Keratinocyte (primary cell): ENCODE results near the gene TNIP1. TPM values are rescaled to one million over a fixed set of nuclear protein-coding genes. Genes with fewer than 3 reads are reported as not detected.
A peak's percentile ranks its signal among the peaks of the same experiment; 100 is the strongest.

ENCODE experiments used
- DNase-seq: peaks from one replicate; pipeline ENCODE4 v3.0.0-alpha.2; 2011; ENCODE audit warnings: low read depth, missing footprints, low spot score
- FAIRE-seq: peaks from 2 replicates; lab custom pipeline; 2011; peaks lifted over from hg19 to GRCh38; lab: Jason Lieb, UNC
- H2AFZ ChIP-seq: 2 replicates; pipeline ENCODE4 v1.6.0; 2012; ENCODE audit warnings: low read length, control low read depth, inconsistent platforms; ENCODE audit not compliant: control insufficient read depth
- H3K27ac ChIP-seq: 2 replicates; pipeline ENCODE4 v1.5.1; 2011; ENCODE audit warnings: low read length; ENCODE audit not compliant: control insufficient read depth, insufficient read depth
- H3K27me3 ChIP-seq: 3 replicates; pipeline ENCODE4 v1.6.0; 2011; ENCODE audit warnings: low read length; ENCODE audit not compliant: control insufficient read depth, insufficient read depth; ENCODE audit errors: extremely low read depth
- H3K36me3 ChIP-seq, 2 experiments: 2 replicates in 1 of 2; 3 replicates in 1 of 2; pipeline ENCODE4 v1.5.1; 2011; ENCODE audit warnings: low read length in 2 of 2, mild to moderate bottlenecking in 1 of 2; ENCODE audit not compliant: control insufficient read depth in 2 of 2, insufficient read depth in 2 of 2; ENCODE audit errors: extremely low read depth in 1 of 2
- H3K4me1 ChIP-seq: 3 replicates; pipeline ENCODE4 v1.5.1; 2011; ENCODE audit warnings: low read length; ENCODE audit not compliant: control insufficient read depth, insufficient read depth; ENCODE audit errors: extremely low read depth
- H3K4me2 ChIP-seq: 3 replicates; pipeline ENCODE4 v1.6.0; 2011; ENCODE audit warnings: low read depth, low read length; ENCODE audit not compliant: control insufficient read depth, insufficient read depth; ENCODE audit errors: extremely low read depth
- H3K4me3 ChIP-seq, 3 experiments: fragments of 200-600 bp in 1 of 3; sonication (generic) in 1 of 3; 2 replicates in 2 of 3; 3 replicates in 1 of 3; pipeline ENCODE4 v1.5.1; 2011 to 2016; ENCODE audit warnings: low read length in 3 of 3, mild to moderate bottlenecking in 3 of 3, control low read depth in 2 of 3, inconsistent platforms in 1 of 3, low read depth in 1 of 3, mixed read lengths in 1 of 3, mixed run types in 1 of 3, moderate library complexity in 1 of 3; ENCODE audit not compliant: control insufficient read depth in 2 of 3, insufficient read depth in 2 of 3; ENCODE audit errors: extremely low read depth in 1 of 3
- H3K79me2 ChIP-seq: 2 replicates; pipeline ENCODE4 v1.6.0; 2012; ENCODE audit warnings: low read length; ENCODE audit not compliant: control insufficient read depth, insufficient read depth
- H3K9ac ChIP-seq: 3 replicates; pipeline ENCODE4 v1.6.0; 2011; ENCODE audit warnings: low read length; ENCODE audit not compliant: control insufficient read depth, insufficient read depth; ENCODE audit errors: extremely low read depth
- H3K9me1 ChIP-seq: 3 replicates; pipeline ENCODE4 v1.6.0; 2011; ENCODE audit warnings: low read length; ENCODE audit not compliant: control insufficient read depth, insufficient read depth; ENCODE audit errors: extremely low read depth
- H3K9me3 ChIP-seq: 2 replicates; pipeline ENCODE4 v1.5.1; 2012; ENCODE audit warnings: low read depth, low read length; ENCODE audit not compliant: control insufficient read depth
- H4K20me1 ChIP-seq: 3 replicates; pipeline ENCODE4 v1.6.0; 2011; ENCODE audit warnings: low read length; ENCODE audit not compliant: control insufficient read depth, insufficient read depth; ENCODE audit errors: extremely low read depth
- EZH2 ChIP-seq: IDR thresholded peaks from one replicate; pipeline ENCODE4 v1.6.1; 2012; ENCODE audit warnings: inconsistent platforms, mild to moderate bottlenecking, low read length, moderate library complexity
- dilution Hi-C: fragments of 300-500 bp; cut with MboI; formaldehyde crosslinking; loops from one replicate; pipeline ENCODE4 v1.7.0; 2020; ENCODE audit warnings: low sequenced_read_pairs; ENCODE audit not compliant: extremely low pct_ligation_motif_present
- polyA plus RNA-seq, 5 experiments: library from polyadenylated mRNA; depleted of rRNA in 3 of 5; stranded (reverse) in 3 of 5; stranded (forward) in 1 of 5; unstranded in 1 of 5; fragments of >200 nt; gene quantifications; 1 replicate in 1 of 5; 2 replicates in 3 of 5; 3 replicates in 1 of 5; pipeline versions ENCODE4 v1.2.1 to v1.2.3, GENCODE V29; 2011 to 2012; ENCODE audit warnings: missing spikeins in 2 of 5, low read depth in 1 of 5, low replicate concordance in 1 of 5
- TF ChIP-seq, protein P1 (sequence below), 3 experiments: IDR thresholded peaks in 1 of 3; conservative IDR thresholded peaks in 1 of 3; optimal IDR thresholded peaks in 1 of 3; 2 replicates in 2 of 3; 3 replicates in 1 of 3; pipeline versions ENCODE3 to v1.5.1; 2011; ENCODE audit warnings: low read length in 3 of 3, mild to moderate bottlenecking in 3 of 3, moderate library complexity in 2 of 3, control low read depth in 1 of 3, inconsistent platforms in 1 of 3; ENCODE audit not compliant: insufficient read depth in 2 of 3; ENCODE audit errors: extremely low read depth in 1 of 3

TNIP1 gene
- polyA plus RNA-seq, 1 donor (not counting 4 experiments of a cell fraction or from before 2014, with no cell fraction given): 47.9 TPM

DNA sequence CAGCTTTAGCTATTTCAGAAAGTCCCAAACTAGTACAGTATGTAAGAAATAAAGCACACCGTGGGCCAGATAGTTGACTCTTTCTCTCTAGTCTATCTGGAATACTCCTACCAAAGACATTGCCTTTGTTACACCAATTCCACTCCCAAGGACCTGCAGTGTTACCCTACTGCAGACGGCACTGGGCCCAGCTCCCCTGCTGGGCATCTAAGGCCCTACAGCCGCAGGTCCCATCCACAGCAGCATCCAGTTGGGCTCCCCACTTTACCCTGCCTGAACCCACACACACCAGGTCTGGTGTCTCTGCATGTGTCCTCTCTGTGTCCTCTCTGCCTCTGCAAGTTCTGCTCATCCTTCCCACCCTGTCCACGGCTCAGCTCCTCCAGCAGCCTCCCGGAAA lies 22.5 kb downstream of the TNIP1 start:
- H3K79me2 ChIP-seq: peaks cover 6% of the 10 kb centered on the region
- H2AFZ ChIP-seq: no peak overlapping the region
- no peaks in the 10 kb centered on the region for H3K9me3 ChIP-seq
- TF ChIP-seq, protein P1, sequence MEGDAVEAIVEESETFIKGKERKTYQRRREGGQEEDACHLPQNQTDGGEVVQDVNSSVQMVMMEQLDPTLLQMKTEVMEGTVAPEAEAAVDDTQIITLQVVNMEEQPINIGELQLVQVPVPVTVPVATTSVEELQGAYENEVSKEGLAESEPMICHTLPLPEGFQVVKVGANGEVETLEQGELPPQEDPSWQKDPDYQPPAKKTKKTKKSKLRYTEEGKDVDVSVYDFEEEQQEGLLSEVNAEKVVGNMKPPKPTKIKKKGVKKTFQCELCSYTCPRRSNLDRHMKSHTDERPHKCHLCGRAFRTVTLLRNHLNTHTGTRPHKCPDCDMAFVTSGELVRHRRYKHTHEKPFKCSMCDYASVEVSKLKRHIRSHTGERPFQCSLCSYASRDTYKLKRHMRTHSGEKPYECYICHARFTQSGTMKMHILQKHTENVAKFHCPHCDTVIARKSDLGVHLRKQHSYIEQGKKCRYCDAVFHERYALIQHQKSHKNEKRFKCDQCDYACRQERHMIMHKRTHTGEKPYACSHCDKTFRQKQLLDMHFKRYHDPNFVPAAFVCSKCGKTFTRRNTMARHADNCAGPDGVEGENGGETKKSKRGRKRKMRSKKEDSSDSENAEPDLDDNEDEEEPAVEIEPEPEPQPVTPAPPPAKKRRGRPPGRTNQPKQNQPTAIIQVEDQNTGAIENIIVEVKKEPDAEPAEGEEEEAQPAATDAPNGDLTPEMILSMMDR (optimal IDR thresholded peaks at IDR 0.05 in 1 of 3, IDR thresholded peaks at IDR 0.05 in 1 of 3, conservative IDR thresholded peaks at IDR 0.05 in 1 of 3; ENCODE audit: extremely low read depth in 1 of 3, insufficient read depth in 2 of 3, low read length in 3 of 3): peak in 2 of 3 experiments; percentile 16 to 27
- TF ChIP-seq EZH2: no peak
- dilution Hi-C loops: no loop called here
- DNase-seq (no peak), FAIRE-seq (no peak)
- no peak overlapping the region for H3K4me2 ChIP-seq
- H3K36me3 ChIP-seq: peaks cover 58 to 81% of the 10 kb centered on the region in 2 experiments
- H4K20me1 ChIP-seq: no peaks in the 10 kb centered on the region
- no peak overlapping the region for H3K27ac ChIP-seq
- H3K9ac ChIP-seq: no peak overlapping the region
- H3K4me1 ChIP-seq: peaks cover 1% of the 10 kb centered on the region
- H3K27me3 ChIP-seq: no peaks in the 10 kb centered on the region
- no peaks in the 10 kb centered on the region for H3K9me1 ChIP-seq
- H3K4me3 ChIP-seq: no peak overlapping the region

DNA sequence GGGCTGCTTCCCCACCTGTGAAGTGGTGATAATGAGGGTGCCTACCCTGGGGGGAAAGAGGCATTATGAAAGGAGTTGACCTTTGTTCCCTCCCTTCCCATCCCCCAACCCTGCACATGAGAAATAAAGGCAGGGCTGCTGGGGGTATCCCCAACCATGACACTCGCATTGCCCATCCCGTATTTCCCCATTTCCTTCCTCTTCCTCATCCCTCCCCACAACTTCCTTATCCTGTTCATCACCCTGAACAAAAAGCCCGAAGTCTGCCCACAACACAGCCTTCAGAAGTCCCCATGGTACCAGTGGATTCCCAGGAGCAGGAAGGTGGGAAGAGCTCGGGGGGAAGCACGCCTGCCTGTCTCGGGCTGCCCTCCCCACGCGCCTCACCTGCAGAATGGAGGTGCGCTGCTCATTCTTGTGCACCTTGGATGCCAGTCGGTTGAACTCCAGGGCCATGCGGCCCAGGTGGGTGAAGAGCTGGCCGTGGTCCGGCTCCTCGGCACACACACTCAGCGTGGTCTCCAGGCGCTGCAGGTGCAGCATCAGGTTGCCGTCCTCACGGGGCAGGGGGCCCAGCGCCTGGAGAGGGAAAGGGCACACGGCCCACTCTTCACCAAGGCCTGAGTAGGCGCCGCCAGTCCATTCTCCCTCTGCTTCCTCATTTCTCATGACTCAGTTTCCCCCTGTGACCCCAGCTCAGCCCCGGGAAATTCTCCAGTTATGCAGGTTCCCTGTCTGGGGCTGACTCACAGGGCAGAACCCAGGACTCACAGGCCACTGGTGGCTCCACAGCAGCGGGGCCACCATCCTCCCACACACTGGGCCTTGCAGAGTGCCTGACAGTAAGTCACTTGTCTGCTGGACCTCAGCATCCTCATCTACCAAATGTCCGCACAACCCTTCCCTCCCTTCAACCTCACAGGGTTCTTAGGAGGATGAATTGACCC lies 24.2 kb downstream of the TNIP1 start:
- Histone ChIP-seq H3K4me1 (no peaks in the 10 kb centered on the region), H3K79me2 (peaks cover 2% of the 10 kb centered on the region), H3K36me3 (peaks cover 55 to 82% of the 10 kb centered on the region in 2 experiments), H3K27ac (no peak overlapping the region), H3K27me3 (no peaks in the 10 kb centered on the region), H3K9ac (no peak overlapping the region), H3K9me1 (no peaks in the 10 kb centered on the region), H3K4me3 (no peak overlapping the region), H3K4me2 (no peak overlapping the region), H4K20me1 (no peaks in the 10 kb centered on the region), H3K9me3 (no peaks in the 10 kb centered on the region), H2AFZ (no peak overlapping the region)
- dilution Hi-C loops: no loop called here
- no peak for FAIRE-seq
- DNase-seq: no peak
- no peak for TF ChIP-seq EZH2
- TF ChIP-seq, protein P1 (optimal IDR thresholded peaks at IDR 0.05 in 1 of 3, IDR thresholded peaks at IDR 0.05 in 1 of 3, conservative IDR thresholded peaks at IDR 0.05 in 1 of 3; ENCODE audit: extremely low read depth in 1 of 3, insufficient read depth in 2 of 3, low read length in 3 of 3): no peak
